Astrocyte (in vitro differentiated cells and primary cell): ENCODE measurements around the gene CABP4. TPM values are rescaled to one million over a fixed set of nuclear protein-coding genes. Genes with fewer than 3 reads are reported as not detected.

Experiments
- DNase-seq: peaks from one replicate; pipeline ENCODE4 v3.0.0-alpha.2; 2010; ENCODE audit warnings: low read depth
- FAIRE-seq: peaks from 2 replicates; lab custom pipeline; 2011; peaks lifted over from hg19 to GRCh38; lab: Jason Lieb, UNC
- H2AFZ ChIP-seq: 2 replicates; pipeline ENCODE4 v1.6.0; 2012; ENCODE audit warnings: low read depth, low read length, inconsistent platforms
- H3K27ac ChIP-seq: 2 replicates; pipeline ENCODE4 v1.5.1; 2011; ENCODE audit warnings: low read depth, low read length, inconsistent platforms
- H3K27me3 ChIP-seq: 2 replicates; pipeline ENCODE4 v1.6.0; 2011; ENCODE audit warnings: low read length, inconsistent platforms; ENCODE audit not compliant: insufficient read depth
- H3K36me3 ChIP-seq: 2 replicates; pipeline ENCODE4 v1.5.1; 2011; ENCODE audit warnings: low read length, inconsistent platforms; ENCODE audit not compliant: insufficient read depth
- H3K4me1 ChIP-seq: 2 replicates; pipeline ENCODE4 v1.5.1; 2011; ENCODE audit warnings: low read length, inconsistent platforms; ENCODE audit not compliant: insufficient read depth
- H3K4me2 ChIP-seq: 2 replicates; pipeline ENCODE4 v1.6.0; 2012; ENCODE audit warnings: low read length, inconsistent platforms
- H3K4me3 ChIP-seq: 2 replicates; pipeline ENCODE4 v1.5.1; 2011; ENCODE audit warnings: low read depth, mild to moderate bottlenecking, low read length, inconsistent platforms; ENCODE audit not compliant: insufficient read depth
- H3K79me2 ChIP-seq: 2 replicates; pipeline ENCODE4 v1.6.0; 2012; ENCODE audit warnings: mild to moderate bottlenecking, low read length, inconsistent platforms; ENCODE audit not compliant: insufficient read depth
- H3K9ac ChIP-seq: 2 replicates; pipeline ENCODE4 v1.6.0; 2012; ENCODE audit warnings: mild to moderate bottlenecking, low read length, inconsistent platforms
- H3K9me3 ChIP-seq: 2 replicates; pipeline ENCODE4 v1.5.1; 2012; ENCODE audit warnings: low read depth, mild to moderate bottlenecking, low read length, inconsistent platforms; ENCODE audit not compliant: insufficient read depth
- H4K20me1 ChIP-seq: 2 replicates; pipeline ENCODE4 v1.6.0; 2012; ENCODE audit warnings: low read length, inconsistent platforms; ENCODE audit not compliant: insufficient read depth
- H3K27ac Mint-ChIP-seq: one replicate; pipeline ENCODE4 v1.8.0; 2021; ENCODE audit warnings: mild to moderate bottlenecking, mixed read lengths; ENCODE audit not compliant: unreplicated experiment
- H3K27me3 Mint-ChIP-seq: one replicate; pipeline ENCODE4 v1.8.0; 2021; ENCODE audit warnings: low read depth, mixed read lengths; ENCODE audit not compliant: unreplicated experiment
- H3K36me3 Mint-ChIP-seq: one replicate; pipeline ENCODE4 v1.8.0; 2021; ENCODE audit warnings: low read depth, mixed read lengths; ENCODE audit not compliant: unreplicated experiment
- H3K4me1 Mint-ChIP-seq: one replicate; pipeline ENCODE4 v1.8.0; 2021; ENCODE audit warnings: low read depth, mixed read lengths; ENCODE audit not compliant: unreplicated experiment
- H3K4me3 Mint-ChIP-seq: one replicate; pipeline ENCODE4 v1.8.0; 2021; ENCODE audit warnings: mild to moderate bottlenecking, moderate library complexity, mixed read lengths; ENCODE audit not compliant: unreplicated experiment
- H3K9me3 Mint-ChIP-seq: one replicate; pipeline ENCODE4 v1.8.0; 2021; ENCODE audit warnings: mild to moderate bottlenecking, mixed read lengths; ENCODE audit not compliant: unreplicated experiment
- CTCF ChIP-seq: IDR thresholded peaks from 2 replicates; pipeline ENCODE4 v1.5.1; 2011; ENCODE audit warnings: low read depth, mild to moderate bottlenecking, inconsistent platforms, low read length, moderate library complexity; ENCODE audit not compliant: insufficient read depth
- EZH2 ChIP-seq: IDR thresholded peaks from 2 replicates; pipeline ENCODE4 v1.6.1; 2012; ENCODE audit warnings: mild to moderate bottlenecking, low read length, inconsistent platforms; ENCODE audit not compliant: insufficient read depth
- total RNA-seq: library from RNA; stranded (reverse); gene quantifications from 2 replicates; pipeline ENCODE4 v1.2.1, GENCODE V29; 2021

The CABP4 gene
- total RNA-seq, 1 donor from 2014 or later: not detected

GRCh38 chr11:67439321-67440228 lies 15.6 kb upstream of the CABP4 start:
- H3K27me3 ChIP-seq: no peaks in the 10 kb centered on the region
- H3K27ac Mint-ChIP-seq: peak overlapping the region; percentile 87
- H3K4me3 ChIP-seq: no peak overlapping the region
- no peak overlapping the region for H3K4me2 ChIP-seq
- H3K4me1 Mint-ChIP-seq: peaks cover 11% of the 10 kb centered on the region
- DNase-seq (no peak), FAIRE-seq (no peak)
- TF ChIP-seq EZH2 (no peak), CTCF (no peak)
- H3K79me2 ChIP-seq: peaks cover 15% of the 10 kb centered on the region
- H3K27ac ChIP-seq: no peak overlapping the region
- H3K36me3 Mint-ChIP-seq: peaks cover 1% of the 10 kb centered on the region
- H3K27me3 Mint-ChIP-seq: no peaks in the 10 kb centered on the region
- H4K20me1 ChIP-seq: peaks cover 20% of the 10 kb centered on the region
- no peaks in the 10 kb centered on the region for H3K9me3 Mint-ChIP-seq
- peaks cover 25% of the 10 kb centered on the region for H3K4me1 ChIP-seq
- H3K9me3 ChIP-seq: no peaks in the 10 kb centered on the region
- H3K36me3 ChIP-seq: no peaks in the 10 kb centered on the region
- no peak overlapping the region for H3K9ac ChIP-seq
- H2AFZ ChIP-seq: no peak overlapping the region
- H3K4me3 Mint-ChIP-seq: no peak overlapping the region

- Histone ChIP-seq H3K4me3 (no peak overlapping the region), H3K27ac (no peak overlapping the region), H3K4me1 (peaks cover 25% of the 10 kb centered on the region), H3K4me2 (no peak overlapping the region), H3K9me3 (no peaks in the 10 kb centered on the region), H2AFZ (no peak overlapping the region), H3K36me3 (no peaks in the 10 kb centered on the region), H3K9ac (no peak overlapping the region), H3K79me2 (peaks cover 15% of the 10 kb centered on the region), H4K20me1 (peaks cover 20% of the 10 kb centered on the region), H3K27me3 (no peaks in the 10 kb centered on the region)
- Mint-ChIP-seq H3K9me3 (no peaks in the 10 kb centered on the region), H3K4me3 (peak overlapping the region; percentile 8), H3K27ac (no peak overlapping the region), H3K4me1 (peaks cover 11% of the 10 kb centered on the region), H3K36me3 (peaks cover 1% of the 10 kb centered on the region), H3K27me3 (no peaks in the 10 kb centered on the region)
- TF ChIP-seq EZH2 (no peak), CTCF (no peak)
- FAIRE-seq: no peak
- DNase-seq: no peak
Measured at GRCh38 chr11:67440229-67441097, 14.7 kb upstream of the CABP4 start.
